SK-N-SH (cell line): ENCODE measurements around the gene NNAT. TPM values are rescaled to one million over a fixed set of nuclear protein-coding genes. Genes with fewer than 3 reads are reported as not detected.

ENCODE experiments used
- CTCF ChIA-PET: fragments of 300-600, 350-600 bp; formaldehyde crosslinking; extraction: SDS; loops from one replicate; lab custom pipeline; 2021; lab: Yijun Ruan, JAX
- POLR2A ChIA-PET: fragments of 350-600 bp; sonication (Branson Sonifier 250); formaldehyde crosslinking; extraction: SDS; loops from one replicate; lab custom pipeline; 2020; ENCODE audit warnings: antibody characterized with exemption, inconsistent platforms; lab: Yijun Ruan, JAX
- DNase-seq: peaks from one replicate; pipeline ENCODE4 v3.0.0; 2012
- H2AFZ ChIP-seq: fragments of 200-600 bp; sonication (generic); 2 replicates; pipeline ENCODE4 v1.8.1; 2016; ENCODE audit warnings: antibody characterized with exemption, mild to moderate bottlenecking, low read depth
- H3F3A ChIP-seq: fragments of 200-600 bp; sonication (generic); replicated peaks from 2 replicates; pipeline ENCODE3; 2016; ENCODE audit warnings: antibody characterized with exemption, mild to moderate bottlenecking; ENCODE audit not compliant: insufficient read depth
- H3K27ac ChIP-seq, 2 experiments: fragments of 200-500 bp in 1 of 2; fragments of 200-600 bp in 1 of 2; sonication (Bioruptor generic) in 1 of 2; sonication (generic), shearing (Covaris generic) in 1 of 2; 2 replicates each; pipeline versions ENCODE4 v1.5.1 to v1.6.1; 2014 to 2016; ENCODE audit warnings: low read depth in 2 of 2, inconsistent platforms in 1 of 2, low read length in 1 of 2, mild to moderate bottlenecking in 1 of 2, mixed read lengths in 1 of 2
- H3K27me3 ChIP-seq: fragments of 200-600 bp; sonication (generic), shearing (Covaris generic); 2 replicates; pipeline ENCODE4 v1.6.1; 2016; ENCODE audit warnings: mixed run types; ENCODE audit not compliant: insufficient read depth
- H3K36me3 ChIP-seq, 2 experiments: fragments of 200-500 bp in 1 of 2; fragments of 200-600 bp in 1 of 2; sonication (Bioruptor generic) in 1 of 2; sonication (generic) in 1 of 2; replicated peaks in 1 of 2; 2 replicates each; pipeline versions ENCODE3 to v1.5.1; 2014 to 2016; ENCODE audit warnings: low read length in 1 of 2, mild to moderate bottlenecking in 1 of 2; ENCODE audit not compliant: insufficient read depth in 2 of 2, control insufficient read depth in 1 of 2
- H3K4me1 ChIP-seq, 2 experiments: fragments of 200-500 bp in 1 of 2; fragments of 200-600 bp in 1 of 2; sonication (Bioruptor generic) in 1 of 2; sonication (generic), shearing (Covaris generic) in 1 of 2; 2 replicates each; pipeline versions ENCODE4 v1.5.1 to v1.6.1; 2014 to 2016; ENCODE audit warnings: low read depth in 1 of 2, low read length in 1 of 2, mixed run types in 1 of 2; ENCODE audit not compliant: insufficient read depth in 2 of 2, control insufficient read depth in 1 of 2
- H3K4me2 ChIP-seq: fragments of 200-600 bp; sonication (generic), shearing (Covaris generic); 2 replicates; pipeline ENCODE4 v1.6.1; 2017; ENCODE audit warnings: mixed run types
- H3K4me3 ChIP-seq, 2 experiments: fragments of 200-500 bp in 1 of 2; fragments of 200-600 bp in 1 of 2; sonication (Bioruptor generic) in 1 of 2; sonication (generic), shearing (Covaris generic) in 1 of 2; 2 replicates each; pipeline versions ENCODE4 v1.5.1 to v1.8.1; 2014 to 2016; ENCODE audit warnings: low read depth in 2 of 2, inconsistent platforms in 1 of 2, low read length in 1 of 2, mild to moderate bottlenecking in 1 of 2, mixed read lengths in 1 of 2, moderate library complexity in 1 of 2
- H3K79me2 ChIP-seq: fragments of 200-600 bp; sonication (generic); 2 replicates; pipeline ENCODE4 v1.8.1; 2017; ENCODE audit warnings: mild to moderate bottlenecking; ENCODE audit not compliant: insufficient read depth
- H3K9ac ChIP-seq: fragments of 200-600 bp; sonication (generic); 2 replicates; pipeline ENCODE4 v1.6.1; 2017; ENCODE audit warnings: mixed run types
- H3K9me2 ChIP-seq: fragments of 200-600 bp; sonication (generic); 2 replicates; pipeline ENCODE4 v1.6.1; 2017; ENCODE audit warnings: mixed run types
- H3K9me3 ChIP-seq: fragments of 200-600 bp; sonication (generic); 2 replicates; pipeline ENCODE4 v1.6.1; 2017; ENCODE audit warnings: mixed run types, mild to moderate bottlenecking, moderate library complexity
- H4K20me1 ChIP-seq: fragments of 200-600 bp; sonication (generic); 2 replicates; pipeline ENCODE4 v1.6.1; 2017; ENCODE audit warnings: mild to moderate bottlenecking, mixed run types; ENCODE audit not compliant: insufficient read depth
- ELF1 ChIP-seq: IDR thresholded peaks from 2 replicates; pipeline ENCODE4 v1.4.0; 2012
- EP300 ChIP-seq, 2 experiments: IDR thresholded peaks; 2 replicates each; pipeline versions ENCODE4 v1.4.0 to v1.6.1; 2012; ENCODE audit warnings: borderline replicate concordance in 1 of 2, low read depth in 1 of 2, low read length in 1 of 2
- FOSL2 ChIP-seq: IDR thresholded peaks from 2 replicates; pipeline ENCODE4 v1.4.0; 2012; ENCODE audit warnings: low read depth, mild to moderate bottlenecking, moderate library complexity, borderline replicate concordance
- FOXJ3 ChIP-seq: sonication (generic); formaldehyde crosslinking; IDR thresholded peaks from 2 replicates; pipeline ENCODE4 v1.5.1; 2020; ENCODE audit warnings: mild to moderate bottlenecking, missing genetic modification reagents
- FOXM1 ChIP-seq: IDR thresholded peaks from 2 replicates; pipeline ENCODE4 v1.4.0; 2012; ENCODE audit warnings: low read depth, mild to moderate bottlenecking
- JUND ChIP-seq: IDR thresholded peaks from 2 replicates; pipeline ENCODE4 v1.4.0; 2012
- MXI1 ChIP-seq: IDR thresholded peaks from 2 replicates; pipeline ENCODE4 v1.6.1; 2012; ENCODE audit warnings: mild to moderate bottlenecking, low read depth, low read length, improper control_type of control experiment
- POLR2AphosphoS5 ChIP-seq: IDR thresholded peaks from 2 replicates; pipeline ENCODE4 v1.6.1; 2012; ENCODE audit warnings: low read depth, low read length
- RAD21 ChIP-seq: IDR thresholded peaks from 2 replicates; pipeline ENCODE4 v1.6.1; 2012; ENCODE audit warnings: mild to moderate bottlenecking, low read length
- RCOR1 ChIP-seq: fragments of 150-350 bp; IDR thresholded peaks from 2 replicates; pipeline ENCODE4 v1.6.1; 2017; ENCODE audit warnings: antibody characterized with exemption, low read length
- RXRA ChIP-seq: IDR thresholded peaks from 2 replicates; pipeline ENCODE4 v1.4.0; 2012; ENCODE audit warnings: low read depth, mild to moderate bottlenecking, borderline replicate concordance
- SIN3A ChIP-seq: IDR thresholded peaks from 2 replicates; pipeline ENCODE4 v1.6.1; 2012; ENCODE audit warnings: low read depth, mild to moderate bottlenecking, low read length, moderate library complexity, borderline replicate concordance
- TCF12 ChIP-seq: IDR thresholded peaks from 2 replicates; pipeline ENCODE4 v1.4.0; 2012
- YY1 ChIP-seq: IDR thresholded peaks from 2 replicates; pipeline ENCODE4 v1.4.0; 2012; ENCODE audit warnings: low read depth, mild to moderate bottlenecking
- WGBS: methylation state at CpG from one replicate; pipeline ENCODE4 v1.1.6; 2017; ENCODE audit warnings: low lambda C conversion rate; 5-methylcytosine and 5-hydroxymethylcytosine counted together
- polyA plus RNA-seq, 3 experiments: library from polyadenylated mRNA; depleted of rRNA; stranded (reverse); fragments of >200 nt; gene quantifications; 2 replicates each; pipeline ENCODE4 v1.2.3, GENCODE V29; 2012
- TF ChIP-seq, protein P1 (sequence below): fragments of 150-350 bp; IDR thresholded peaks from 2 replicates; pipeline ENCODE4 v1.6.1; 2016; ENCODE audit warnings: mild to moderate bottlenecking, low read depth, low read length
- TF ChIP-seq, protein P2 (sequence below): IDR thresholded peaks from 2 replicates; pipeline ENCODE4; 2012
- TF ChIP-seq, protein P3 (sequence below): IDR thresholded peaks from 2 replicates; pipeline ENCODE4 v1.4.0; 2012; ENCODE audit warnings: low read depth, borderline replicate concordance
- TF ChIP-seq, protein P4 (sequence below): IDR thresholded peaks from 2 replicates; pipeline ENCODE4 v1.4.0; 2012; ENCODE audit warnings: low read depth, borderline replicate concordance

Gene NNAT
- polyA plus RNA-seq, 1 of the 3 experiments (the other 2 are of a cell fraction): 6.7 TPM

DNA sequence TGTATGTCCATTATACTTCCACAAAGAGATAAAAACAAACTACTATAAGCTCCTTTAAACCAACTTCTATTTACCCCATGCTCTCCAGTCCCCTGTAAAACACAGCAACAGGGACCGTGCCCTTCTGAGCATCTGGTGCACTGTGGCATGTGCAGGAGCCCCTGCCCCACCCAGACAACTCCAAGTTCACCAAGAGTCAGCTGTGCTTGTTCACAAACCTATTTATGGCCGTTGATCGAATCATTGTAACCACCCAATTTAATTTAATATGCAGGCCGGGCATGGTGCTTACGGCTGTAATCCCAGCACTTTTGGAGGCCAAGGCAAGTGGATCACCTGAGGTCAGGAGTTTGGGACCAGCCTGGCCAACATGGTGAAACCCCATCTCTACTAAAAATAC lies 20.3 kb downstream of the NNAT start:
- CTCF ChIA-PET: interaction anchor here (1.0 to 2.6 kb wide), 4 partner anchors 338 to 681 kb away, joined by 3 to 16 read pairs (median 6); no protein-coding TSS in a partner anchor
- Histone ChIP-seq H3K4me3 (no peak overlapping the region), H3K4me2 (no peak overlapping the region), H3K9me2 (no peaks in the 10 kb centered on the region), H3K4me1 (no peaks in the 10 kb centered on the region), H3K36me3 (no peaks in the 10 kb centered on the region), H3K9ac (no peak overlapping the region), H3K79me2 (no peaks in the 10 kb centered on the region), H3K27me3 (peaks cover 7% of the 10 kb centered on the region; the same call in 1 of the 2 replicates), H4K20me1 (no peaks in the 10 kb centered on the region), H2AFZ (no peak overlapping the region), H3K9me3 (no peaks in the 10 kb centered on the region), H3K27ac (no peak overlapping the region), H3F3A (no peaks in the 10 kb centered on the region)
- DNase-seq: no peak
- TF ChIP-seq, protein P1, sequence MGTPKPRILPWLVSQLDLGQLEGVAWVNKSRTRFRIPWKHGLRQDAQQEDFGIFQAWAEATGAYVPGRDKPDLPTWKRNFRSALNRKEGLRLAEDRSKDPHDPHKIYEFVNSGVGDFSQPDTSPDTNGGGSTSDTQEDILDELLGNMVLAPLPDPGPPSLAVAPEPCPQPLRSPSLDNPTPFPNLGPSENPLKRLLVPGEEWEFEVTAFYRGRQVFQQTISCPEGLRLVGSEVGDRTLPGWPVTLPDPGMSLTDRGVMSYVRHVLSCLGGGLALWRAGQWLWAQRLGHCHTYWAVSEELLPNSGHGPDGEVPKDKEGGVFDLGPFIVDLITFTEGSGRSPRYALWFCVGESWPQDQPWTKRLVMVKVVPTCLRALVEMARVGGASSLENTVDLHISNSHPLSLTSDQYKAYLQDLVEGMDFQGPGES: no peak
- TF ChIP-seq RXRA (no peak), RAD21 (no peak), YY1 (no peak), FOXM1 (no peak), MXI1 (no peak)
- POLR2A ChIA-PET: no interaction called here
- WGBS: 85% methylated on average over 5 of the region's 5 CpGs

DNA sequence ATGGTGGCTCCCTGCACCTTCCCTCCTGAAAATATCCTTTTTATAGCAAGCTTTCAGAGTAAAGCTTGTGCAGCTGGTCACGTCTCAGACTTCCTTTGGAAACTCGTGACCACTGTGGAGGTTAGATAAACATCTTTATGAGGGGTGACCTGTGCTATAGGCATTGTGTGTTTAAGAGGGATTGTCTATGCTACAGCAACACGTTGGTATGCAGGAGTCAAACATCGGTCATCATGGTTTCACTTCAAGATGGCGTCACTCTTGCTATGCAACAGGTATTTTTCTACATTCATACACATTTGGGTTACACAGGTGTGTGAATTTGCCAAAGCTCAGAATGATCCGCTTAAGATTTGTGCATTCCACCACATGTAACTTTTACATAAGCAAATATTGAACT lies 21.2 kb downstream of the NNAT start:
- no peak for TF ChIP-seq ELF1
- TF ChIP-seq RAD21: no peak
- no peak for TF ChIP-seq FOXJ3
- TF ChIP-seq, protein P2, sequence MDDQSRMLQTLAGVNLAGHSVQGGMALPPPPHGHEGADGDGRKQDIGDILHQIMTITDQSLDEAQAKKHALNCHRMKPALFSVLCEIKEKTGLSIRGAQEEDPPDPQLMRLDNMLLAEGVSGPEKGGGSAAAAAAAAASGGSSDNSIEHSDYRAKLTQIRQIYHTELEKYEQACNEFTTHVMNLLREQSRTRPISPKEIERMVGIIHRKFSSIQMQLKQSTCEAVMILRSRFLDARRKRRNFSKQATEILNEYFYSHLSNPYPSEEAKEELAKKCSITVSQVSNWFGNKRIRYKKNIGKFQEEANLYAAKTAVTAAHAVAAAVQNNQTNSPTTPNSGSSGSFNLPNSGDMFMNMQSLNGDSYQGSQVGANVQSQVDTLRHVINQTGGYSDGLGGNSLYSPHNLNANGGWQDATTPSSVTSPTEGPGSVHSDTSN: no peak
- TF ChIP-seq SIN3A: no peak
- no peak for TF ChIP-seq RCOR1
- TF ChIP-seq EP300 (IDR thresholded peaks at IDR 0.05; ENCODE audit: borderline replicate concordance in 1 of 2, low read depth in 1 of 2, low read length in 1 of 2): no peak
- TF ChIP-seq, protein P3, sequence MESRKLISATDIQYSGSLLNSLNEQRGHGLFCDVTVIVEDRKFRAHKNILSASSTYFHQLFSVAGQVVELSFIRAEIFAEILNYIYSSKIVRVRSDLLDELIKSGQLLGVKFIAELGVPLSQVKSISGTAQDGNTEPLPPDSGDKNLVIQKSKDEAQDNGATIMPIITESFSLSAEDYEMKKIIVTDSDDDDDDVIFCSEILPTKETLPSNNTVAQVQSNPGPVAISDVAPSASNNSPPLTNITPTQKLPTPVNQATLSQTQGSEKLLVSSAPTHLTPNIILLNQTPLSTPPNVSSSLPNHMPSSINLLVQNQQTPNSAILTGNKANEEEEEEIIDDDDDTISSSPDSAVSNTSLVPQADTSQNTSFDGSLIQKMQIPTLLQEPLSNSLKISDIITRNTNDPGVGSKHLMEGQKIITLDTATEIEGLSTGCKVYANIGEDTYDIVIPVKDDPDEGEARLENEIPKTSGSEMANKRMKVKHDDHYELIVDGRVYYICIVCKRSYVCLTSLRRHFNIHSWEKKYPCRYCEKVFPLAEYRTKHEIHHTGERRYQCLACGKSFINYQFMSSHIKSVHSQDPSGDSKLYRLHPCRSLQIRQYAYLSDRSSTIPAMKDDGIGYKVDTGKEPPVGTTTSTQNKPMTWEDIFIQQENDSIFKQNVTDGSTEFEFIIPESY: no peak
- TF ChIP-seq, protein P4, sequence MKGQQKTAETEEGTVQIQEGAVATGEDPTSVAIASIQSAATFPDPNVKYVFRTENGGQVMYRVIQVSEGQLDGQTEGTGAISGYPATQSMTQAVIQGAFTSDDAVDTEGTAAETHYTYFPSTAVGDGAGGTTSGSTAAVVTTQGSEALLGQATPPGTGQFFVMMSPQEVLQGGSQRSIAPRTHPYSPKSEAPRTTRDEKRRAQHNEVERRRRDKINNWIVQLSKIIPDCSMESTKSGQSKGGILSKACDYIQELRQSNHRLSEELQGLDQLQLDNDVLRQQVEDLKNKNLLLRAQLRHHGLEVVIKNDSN: no peak
- no peak for TF ChIP-seq TCF12
- no peak for TF ChIP-seq JUND
- TF ChIP-seq FOSL2: no peak
- TF ChIP-seq POLR2AphosphoS5: no peak
- TF ChIP-seq, protein P1: no peak
- H3K9me2 ChIP-seq: no peaks in the 10 kb centered on the region
- no peak overlapping the region for H3K27ac ChIP-seq
- H2AFZ ChIP-seq: no peak overlapping the region
- no peak overlapping the region for H3K4me3 ChIP-seq
- no peak for DNase-seq
- ChIA-PET CTCF (interaction anchor here (0.8 to 2.6 kb wide), 10 partner anchors 9 to 680 kb away, joined by 3 to 16 read pairs (median 4); no protein-coding TSS in a partner anchor), POLR2A (no interaction called here)
- H3K9ac ChIP-seq: no peak overlapping the region
- no peaks in the 10 kb centered on the region for H4K20me1 ChIP-seq
- H3F3A ChIP-seq: no peaks in the 10 kb centered on the region
- no peaks in the 10 kb centered on the region for H3K9me3 ChIP-seq
- H3K79me2 ChIP-seq: no peaks in the 10 kb centered on the region
- no peaks in the 10 kb centered on the region for H3K4me1 ChIP-seq
- H3K4me2 ChIP-seq: no peak overlapping the region
- no peaks in the 10 kb centered on the region for H3K36me3 ChIP-seq
- H3K27me3 ChIP-seq: peaks cover 7% of the 10 kb centered on the region; the same call in 1 of the 2 replicates
- WGBS: 82% methylated on average over 6 of the region's 6 CpGs
